Activated CD4-positive, alpha-beta T cell treated with anti-CD3 and anti-CD28 coated beads, Interleukin-10, Interleukin-2, amounts not matched to agents 100 ng/mL and 50 ng/mL, durations not matched to agents 16 hours and 8 hours (primary cell): ENCODE measurements around the gene NDST1.

ENCODE experiments used
- DNase-seq: peaks from one replicate; pipeline ENCODE4 v3.0.0-alpha.2; 2020

The NDST1 gene

DNA sequence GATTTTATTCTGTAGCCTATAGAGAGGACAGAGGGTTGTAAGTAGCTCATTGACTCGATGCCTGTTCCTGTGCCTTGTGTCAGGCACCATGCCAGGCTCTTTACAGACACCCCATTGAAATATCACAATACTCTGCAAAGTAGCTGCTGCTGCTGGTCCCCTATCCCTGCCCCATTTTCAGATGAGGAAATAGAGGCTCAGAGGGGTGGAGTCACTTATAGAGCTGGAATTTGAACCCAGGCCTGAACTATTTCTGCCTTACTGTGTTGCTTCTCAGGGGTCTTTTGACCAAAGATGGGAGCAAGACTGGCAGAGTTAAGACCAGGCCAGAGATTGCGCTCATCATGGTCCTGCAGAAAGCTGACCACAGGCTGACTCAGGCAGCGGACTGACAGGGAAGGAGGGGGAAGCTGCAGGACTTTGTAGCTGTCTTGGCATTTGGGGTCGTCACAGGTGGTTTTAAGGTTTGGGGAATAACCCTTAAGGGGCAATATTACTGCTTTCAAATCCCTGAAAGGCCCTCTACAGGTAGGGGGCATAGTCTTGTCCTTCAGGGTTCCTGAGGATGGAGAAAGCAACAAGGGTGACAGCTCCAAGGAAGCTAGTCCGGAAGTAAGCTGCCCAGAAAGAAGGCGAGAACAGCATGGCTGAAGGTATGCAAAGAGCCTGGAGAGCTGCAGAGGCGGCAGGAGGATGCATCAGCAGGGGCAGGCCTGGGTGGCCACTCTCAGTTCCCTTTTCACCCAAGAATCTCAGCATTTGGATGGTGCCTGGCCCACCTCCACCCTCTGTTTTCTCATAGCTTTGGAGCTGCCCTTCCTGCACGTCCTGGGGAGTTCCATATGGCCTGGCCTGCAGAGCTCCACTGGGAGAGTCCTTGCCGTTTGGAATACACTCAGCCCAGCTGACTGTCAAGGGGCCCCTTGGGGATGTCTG, 18.3 kb upstream of the NDST1 start:
- DNase-seq = no peak

DNA sequence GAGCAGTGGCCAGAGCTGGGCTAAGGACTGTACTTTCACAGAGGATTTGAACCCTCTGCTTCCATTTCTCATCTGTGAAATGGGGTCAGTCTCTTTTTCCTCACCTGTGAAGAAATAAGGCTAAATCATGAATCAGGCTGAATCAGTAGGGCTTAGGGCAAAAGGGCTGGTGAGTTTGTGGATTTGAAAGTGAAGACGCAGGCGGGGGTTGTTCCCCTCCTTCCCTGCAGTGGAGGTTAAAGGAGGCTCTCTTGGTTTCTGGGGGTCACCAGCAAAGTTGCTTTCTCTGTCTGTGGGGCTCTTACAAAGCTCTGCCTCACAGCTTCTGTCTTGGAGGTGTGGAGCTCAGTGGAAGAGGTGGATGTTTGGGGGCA, 17.6 kb upstream of the NDST1 start:
- no peak for DNase-seq

DNA sequence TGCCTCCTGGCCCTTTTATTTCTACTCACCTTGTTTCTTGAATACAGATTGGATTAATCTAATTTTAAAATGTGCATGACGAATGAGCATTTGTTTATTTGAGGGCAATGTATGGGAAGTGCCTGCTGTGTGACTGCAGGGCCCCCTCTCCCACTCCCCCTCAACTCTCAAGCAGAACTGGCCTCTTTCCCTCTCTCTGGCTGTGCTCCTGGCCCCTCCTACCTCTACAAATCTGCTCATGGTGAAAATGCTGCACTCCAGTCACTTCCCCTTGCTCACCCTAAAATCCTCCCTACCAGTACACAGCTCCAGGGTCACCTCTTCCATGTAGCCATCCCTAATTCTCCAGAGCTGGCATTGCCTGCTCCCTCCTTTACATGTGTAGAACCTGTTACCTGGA, 17.2 kb upstream of the NDST1 start:
- DNase-seq = no peak

DNA sequence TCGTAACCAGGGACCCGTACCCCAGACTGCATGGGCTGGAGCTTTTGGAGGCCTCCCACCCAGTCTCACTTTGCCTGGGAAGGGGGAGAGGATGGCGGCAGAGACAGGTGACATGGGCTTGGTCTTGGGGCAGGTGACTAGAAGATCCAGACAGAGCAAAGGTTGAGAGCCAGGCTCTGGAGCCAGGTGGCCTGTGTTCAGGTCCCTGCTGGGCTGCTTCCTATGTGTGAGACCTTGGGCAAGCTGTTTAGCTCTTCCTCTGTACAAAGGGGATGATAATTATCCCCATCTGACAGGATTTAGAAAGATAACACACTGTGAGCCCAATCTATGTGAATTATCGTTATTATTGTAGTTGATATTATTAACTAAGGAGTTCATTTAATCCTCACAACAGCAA, 16.1 kb upstream of the NDST1 start:
- DNase-seq = no peak

DNA sequence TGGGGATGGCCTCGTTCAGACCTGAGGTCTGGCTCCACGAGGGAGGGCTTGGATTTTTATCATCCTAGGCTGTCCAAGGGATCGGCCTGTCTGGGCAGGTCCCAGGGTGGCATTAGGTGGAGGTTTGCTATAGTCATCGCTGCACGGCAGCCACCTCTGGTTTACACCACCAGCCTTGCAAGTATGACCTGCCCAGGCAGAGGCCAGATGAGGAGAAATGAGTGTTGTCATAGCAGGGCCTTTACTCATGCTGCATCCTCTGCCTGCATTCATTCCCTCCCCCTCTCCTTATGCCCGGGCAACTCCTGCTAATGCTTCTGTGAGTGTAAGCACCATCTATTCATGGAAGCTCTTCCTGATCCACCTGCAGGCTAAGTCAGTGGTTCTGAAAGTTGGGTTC, 15.3 kb upstream of the NDST1 start:
- DNase-seq = no peak

DNA sequence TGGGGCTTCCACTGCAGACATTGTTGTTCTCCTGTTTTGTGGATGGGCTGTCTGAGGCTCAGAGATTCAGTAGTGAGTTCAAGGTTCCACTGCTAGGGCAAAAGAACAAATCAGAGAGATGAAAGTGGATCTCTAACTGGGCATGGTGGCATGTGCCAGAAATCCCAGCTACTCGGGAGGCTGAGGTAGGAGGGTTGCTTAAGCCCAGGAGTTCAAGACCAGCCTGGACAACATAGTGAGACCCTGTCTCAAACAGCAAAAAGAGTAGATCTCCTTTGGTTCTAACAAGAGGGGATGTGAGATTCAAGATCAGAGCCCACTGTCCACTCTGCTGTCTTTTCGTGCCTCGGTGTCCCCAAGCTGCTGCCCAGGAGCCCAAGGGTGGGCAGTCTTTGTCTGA, 11.8 kb upstream of the NDST1 start:
- DNase-seq = no peak

DNA sequence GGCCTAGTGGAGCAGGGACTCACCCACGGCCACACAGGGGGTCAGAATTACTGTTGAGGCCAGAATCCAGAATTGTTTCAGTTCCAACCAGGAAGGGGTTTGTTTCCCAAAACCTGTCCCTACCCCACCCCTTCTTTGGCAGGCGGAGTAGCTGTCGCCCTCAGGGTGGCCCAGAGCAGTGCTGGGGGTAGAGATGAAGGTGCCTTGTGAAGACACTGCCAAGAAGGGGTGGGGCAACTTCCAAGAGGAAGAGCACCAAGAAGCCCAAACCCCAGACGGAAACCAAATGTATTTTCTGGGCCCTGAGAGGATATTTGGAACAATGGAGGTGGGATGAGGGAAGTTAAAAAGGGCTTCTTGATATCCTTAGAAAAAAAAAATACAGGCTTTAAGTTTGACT, 11.4 kb upstream of the NDST1 start:
- DNase-seq = no peak

DNA sequence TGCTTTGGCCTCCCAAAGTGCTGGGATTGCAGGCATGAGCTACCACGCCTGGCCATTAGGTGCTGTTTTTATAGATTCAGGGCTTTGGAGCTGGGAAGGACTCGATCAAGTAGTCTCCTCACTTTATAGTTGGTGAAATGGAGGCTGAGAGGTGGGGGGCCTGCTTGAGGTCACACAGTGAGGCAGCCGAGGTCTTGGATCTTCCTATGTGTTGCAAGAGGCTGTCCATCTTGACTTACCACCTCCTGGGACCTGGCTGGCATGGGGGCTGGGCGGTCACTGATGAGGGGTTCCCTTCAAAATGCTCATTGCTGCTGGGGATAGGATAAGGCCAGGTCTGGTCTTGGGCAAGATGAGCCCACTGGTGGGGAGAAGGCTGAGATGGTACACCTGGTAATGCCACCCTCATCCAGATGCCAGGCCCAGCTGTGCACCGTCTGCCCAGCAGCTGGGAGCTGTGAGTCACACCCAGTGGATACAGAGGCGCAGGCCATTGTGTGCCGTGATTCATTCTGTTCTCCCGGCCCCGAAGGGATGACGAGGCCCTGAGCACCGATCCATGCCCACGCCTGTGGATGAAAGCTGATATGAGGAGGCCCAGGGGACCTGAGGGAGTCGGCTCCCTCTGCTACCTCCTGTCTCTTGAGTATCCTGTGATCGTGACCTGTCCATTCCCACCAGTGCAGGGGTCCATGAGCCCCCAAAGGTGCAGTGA, 10.5 kb upstream of the NDST1 start:
- no peak for DNase-seq

DNA sequence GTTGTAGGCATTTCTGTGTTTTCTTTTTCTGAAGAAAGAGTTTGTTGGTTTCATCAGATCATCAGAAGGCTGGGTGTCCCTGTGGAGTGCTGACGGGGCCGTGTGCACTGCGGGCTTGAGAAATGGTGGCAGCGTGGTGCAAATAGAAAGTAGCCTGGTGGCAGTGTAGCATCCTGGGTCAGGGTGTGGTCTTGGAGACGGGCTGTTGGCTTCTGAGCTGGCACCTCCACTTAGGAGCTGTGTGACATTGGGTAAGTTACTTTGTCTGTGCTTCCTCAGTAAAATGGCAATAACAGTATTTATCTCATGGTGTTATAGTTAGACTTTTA, 10.0 kb upstream of the NDST1 start:
- DNase-seq = no peak

DNA sequence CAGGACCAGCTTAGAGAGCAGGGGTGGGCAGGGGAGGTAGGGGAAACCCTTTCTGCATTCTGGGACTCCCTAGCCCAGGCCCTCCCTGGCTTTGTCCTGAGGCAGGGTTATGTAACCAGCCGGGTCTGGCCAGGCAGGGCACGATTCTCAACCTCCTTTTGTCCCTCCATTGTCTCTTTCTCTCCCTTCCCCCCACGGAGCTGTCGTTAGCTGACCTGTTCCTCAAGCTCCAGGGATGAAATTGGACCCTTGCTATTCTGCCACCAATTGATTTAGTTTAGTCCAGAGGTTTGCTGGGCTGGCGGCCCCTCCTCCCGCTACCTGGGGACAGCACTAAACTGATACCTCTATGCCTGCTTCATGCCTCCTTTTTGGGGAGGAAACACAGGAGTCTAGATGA, 9.4 kb upstream of the NDST1 start:
- no peak for DNase-seq

DNA sequence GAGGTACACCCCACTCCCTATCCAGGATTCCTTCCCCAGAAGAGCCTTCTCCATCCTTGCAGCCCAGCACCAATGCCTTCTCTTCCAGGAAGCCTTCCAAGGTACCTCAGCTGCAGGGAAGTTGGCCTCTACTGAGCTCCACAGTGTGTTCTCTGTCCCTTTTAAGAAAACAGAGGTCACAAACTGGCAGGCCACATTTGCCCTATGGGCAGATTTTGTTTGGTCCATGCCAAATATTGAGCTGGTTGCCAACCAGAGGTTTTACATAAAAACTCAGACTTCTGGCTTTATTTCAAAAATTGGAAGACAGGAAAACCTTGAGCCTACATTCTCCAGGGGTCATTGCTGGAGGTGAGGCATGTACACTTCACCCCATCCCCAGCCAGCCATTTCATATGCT, 9.0 kb upstream of the NDST1 start:
- DNase-seq = no peak

DNA sequence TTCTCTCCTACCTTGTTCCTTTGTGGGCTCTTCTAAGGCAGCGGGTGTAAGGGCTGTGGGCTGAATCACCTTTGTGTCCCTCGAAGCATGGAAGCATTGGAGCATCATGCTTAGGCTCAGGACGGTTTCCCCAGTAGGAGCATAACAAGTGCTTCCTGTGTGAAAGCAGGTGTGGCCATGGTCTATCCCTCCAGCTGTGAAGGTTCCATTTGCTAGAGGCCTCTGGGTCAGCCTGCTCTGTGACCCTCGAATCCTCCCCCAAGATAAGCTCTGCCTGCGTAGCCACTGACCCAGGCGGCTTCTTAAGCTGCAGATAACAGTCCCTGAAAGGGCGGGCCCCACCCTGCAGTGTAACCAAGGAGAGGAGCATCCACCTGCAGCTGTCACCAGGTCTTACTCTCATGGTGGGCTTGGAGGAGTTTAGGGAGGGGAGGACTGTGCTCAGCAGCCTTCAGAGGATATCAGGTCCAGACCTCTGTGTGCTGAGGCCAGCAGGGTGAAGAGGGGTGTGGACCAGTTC, 8.4 kb upstream of the NDST1 start:
- no peak for DNase-seq

DNA sequence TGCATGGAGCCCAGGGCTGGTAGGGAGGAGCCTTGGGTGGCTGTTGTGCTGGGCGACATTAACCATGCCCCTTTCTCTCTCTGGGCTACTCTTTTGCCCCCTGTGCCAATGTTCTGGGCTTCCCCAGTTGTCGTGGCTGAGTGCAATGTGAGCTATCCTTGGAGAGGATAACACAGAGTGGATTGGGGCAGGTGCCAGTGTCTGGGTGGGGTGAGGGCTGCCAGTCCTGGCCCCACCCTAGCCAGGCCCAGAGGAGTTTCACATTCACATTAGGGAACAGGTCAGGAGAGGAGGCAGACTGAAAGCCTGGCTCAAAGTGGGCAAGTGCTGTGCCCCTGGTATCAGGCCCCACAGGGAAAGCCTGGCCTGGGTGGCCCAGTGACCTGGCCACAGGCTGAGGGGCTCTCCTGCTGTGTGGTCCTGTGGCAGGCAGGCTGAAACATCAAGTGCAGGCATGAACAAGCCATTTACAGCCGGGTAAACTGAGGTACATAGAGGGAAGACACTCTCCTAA, 7.5 kb upstream of the NDST1 start:
- no peak for DNase-seq

DNA sequence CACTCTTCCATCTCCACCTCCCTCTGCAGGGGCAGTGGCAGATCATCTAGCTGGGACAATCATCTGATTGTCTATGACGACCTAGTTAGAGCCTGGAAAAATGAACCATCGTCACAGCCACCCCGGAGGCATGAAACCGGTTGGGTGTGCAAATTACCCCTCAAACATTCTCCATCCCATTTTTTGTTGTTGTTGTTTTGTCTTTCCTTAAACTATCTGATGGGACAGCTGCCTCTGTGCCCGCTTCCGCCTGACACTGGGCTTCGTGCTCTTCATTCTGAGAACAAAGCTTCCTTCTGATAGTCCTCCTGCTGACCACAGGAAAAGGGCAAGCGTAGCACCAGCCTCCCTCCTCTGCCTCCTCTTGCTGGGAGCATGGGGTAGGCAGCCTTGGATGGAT, 7.0 kb upstream of the NDST1 start:
- DNase-seq = no peak

DNA sequence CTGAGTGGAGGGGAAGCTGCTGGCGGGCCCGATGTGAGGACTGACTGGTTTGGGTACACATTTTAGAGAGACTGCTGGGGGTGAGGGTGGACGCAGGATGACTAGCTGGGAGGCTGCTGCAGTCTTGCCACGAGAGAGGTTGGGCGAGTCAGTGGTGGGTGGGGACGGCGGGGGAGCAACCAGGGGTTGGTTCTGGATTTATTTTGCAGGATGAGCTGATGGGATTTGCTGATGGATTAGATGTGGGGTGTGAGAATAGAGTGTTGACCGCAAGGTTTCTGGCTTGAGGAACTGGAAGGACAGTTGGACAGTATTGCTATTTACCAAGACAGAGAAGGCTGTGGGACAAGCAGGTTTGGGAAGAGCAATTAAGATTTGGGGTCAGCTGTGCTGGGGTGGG, 5.8 kb upstream of the NDST1 start:
- no peak for DNase-seq

DNA sequence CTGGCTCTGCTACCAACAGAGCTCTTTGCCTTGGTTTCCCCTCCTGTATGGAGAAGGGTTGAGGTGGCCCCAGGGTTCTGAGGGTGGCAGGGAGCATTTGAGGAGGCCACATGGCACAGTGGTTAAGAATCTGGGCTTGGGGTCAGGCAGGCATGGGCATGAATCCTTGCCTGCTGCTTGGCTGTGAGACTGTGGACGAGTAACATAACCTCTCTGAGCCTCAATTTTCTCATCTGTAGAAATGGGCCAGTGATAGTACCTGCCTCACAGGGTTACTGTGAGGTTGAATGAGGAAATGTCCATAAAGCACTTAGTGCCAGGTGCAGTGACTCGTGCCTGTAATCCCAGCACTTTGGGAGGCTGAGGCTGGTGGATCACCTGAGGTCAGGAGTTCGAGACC, 5.1 kb upstream of the NDST1 start:
- DNase-seq = no peak

DNA sequence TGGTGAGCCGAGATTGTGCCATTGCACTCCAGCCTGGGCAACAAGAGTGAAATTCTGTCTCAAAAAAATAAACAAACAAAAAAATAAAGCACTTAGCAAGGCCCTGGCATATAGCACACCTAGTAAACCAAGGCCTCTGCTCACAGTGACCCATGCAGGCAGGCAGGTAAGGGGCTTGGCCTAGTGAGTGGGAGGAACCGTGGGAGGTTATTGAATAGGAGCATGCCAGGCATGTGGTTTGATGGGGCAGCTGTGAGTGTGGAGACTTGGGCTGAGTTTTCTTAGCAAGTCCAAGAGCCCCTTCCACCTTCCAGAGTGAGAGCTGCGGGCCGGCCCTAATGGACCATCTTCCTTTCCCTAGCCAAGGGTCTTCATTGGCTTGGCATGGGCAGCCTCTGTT, 4.5 kb upstream of the NDST1 start:
- no peak for DNase-seq

DNA sequence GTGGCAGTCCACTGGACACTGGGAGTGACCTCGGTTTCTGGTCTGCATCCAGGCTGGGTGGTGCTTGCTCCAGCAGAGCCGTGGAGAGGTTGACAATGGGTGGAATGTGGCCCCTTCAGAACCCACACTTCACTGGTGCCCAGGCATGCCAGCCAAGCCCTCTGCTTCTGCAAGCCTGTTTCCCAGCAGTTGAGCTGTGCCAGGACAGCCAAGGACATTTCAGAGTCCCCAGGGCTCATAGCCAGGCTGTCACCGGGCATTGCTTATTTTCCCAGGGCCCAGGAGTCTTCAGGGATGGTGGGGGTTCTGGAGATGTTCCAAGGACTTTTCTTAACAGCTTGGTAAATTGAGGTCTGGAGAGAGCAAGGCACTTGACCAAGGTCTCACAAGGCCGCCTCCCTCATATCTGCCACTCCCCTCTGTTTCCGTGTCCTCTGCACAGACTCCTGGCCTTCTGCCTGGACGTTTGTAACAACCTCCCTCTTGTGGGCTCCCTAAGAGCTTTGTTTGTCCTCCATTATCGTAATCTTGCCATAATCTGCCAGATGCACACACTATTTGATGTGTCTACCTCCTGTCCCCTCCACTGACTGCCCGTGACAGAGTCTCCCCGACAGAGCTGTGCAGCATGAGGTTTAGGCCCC, 3.8 kb upstream of the NDST1 start:
- DNase-seq = no peak

DNA sequence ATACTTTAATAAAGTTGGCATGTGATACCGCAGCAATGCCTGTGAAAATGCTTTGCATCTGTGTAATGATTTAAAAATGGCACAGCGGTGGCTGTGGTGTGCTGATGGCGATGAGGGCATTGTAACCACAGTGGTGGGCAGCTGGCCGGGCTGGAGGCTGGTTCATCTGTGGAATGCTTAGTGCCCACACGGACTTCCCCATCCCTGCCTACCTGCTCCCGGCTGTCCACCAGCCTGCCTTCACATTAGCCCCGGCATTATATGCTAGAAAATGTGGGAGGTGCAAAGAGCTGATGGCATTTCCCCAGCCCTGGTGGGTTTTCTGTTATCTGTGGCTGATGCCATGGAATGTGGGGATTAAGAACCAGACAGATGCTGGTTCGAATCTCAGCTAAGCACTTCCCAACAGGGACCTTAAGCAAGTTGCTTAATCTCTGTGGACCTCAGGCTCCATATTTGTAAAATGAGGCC, 2.9 kb upstream of the NDST1 start:
- no peak for DNase-seq

DNA sequence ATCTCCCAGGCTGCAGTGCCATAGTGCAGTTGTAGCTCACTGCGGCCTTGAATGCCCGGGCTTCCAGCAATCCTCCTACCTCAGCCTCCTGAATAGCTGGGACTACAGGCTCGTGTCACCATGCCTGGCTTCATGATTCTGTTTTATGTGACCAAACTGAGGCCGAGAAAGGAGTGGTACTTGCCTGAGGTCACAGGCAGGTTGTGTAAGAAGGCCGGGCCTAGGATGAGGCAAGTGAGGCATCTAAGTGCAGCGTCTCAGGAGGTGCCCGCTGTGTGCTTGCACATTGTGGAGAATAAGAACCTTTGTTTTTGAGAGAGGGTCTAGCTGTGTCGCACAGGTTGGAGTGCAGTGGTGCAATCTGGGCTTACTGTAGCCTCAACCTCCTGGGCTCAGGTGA, 2.1 kb upstream of the NDST1 start:
- no peak for DNase-seq

DNA sequence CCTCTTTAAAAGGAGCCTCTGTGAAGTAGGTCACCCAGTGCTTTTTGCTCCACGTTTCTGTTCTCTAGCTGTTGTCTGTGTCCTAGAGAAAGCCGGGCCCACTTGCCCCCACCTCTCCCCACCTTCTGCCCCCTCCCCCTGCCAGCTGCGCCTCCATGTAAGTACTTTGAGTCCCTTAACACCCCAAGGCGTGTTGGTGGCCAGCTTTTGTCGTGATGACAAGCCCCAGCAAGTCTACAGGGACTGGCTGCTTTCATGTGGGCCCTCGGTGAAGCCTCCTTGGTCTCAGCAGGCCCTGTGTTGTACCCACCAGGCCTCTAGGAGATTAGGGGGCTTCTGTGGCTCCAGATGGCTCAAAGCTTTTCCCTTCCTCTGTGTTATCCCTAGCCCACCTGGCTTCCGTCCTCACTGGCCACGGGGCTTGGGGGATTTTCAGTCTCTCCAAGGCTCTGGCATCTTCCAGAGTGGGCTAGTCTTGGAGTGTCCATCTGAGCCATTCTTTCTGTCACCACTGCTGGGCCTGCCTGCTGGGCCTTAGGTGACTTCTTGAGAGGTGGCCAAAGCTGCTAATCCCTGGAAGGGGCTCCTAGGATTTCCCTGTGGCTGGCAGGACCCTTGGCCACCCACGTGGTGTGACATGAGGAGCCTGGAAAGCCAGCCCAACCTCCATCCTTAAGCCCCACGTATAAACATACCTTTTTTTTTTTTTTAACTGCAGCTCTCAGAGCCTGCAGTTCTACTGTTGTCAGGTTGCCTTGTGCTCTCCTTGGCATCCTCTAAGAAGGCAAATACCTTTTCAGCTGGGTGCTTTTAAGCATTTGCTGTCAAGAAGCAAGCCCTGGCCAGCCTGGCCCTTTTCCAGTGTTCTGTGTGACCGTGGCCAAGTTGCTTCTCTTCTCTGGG, 1.1 kb upstream of the NDST1 start:
- DNase-seq = no peak

DNA sequence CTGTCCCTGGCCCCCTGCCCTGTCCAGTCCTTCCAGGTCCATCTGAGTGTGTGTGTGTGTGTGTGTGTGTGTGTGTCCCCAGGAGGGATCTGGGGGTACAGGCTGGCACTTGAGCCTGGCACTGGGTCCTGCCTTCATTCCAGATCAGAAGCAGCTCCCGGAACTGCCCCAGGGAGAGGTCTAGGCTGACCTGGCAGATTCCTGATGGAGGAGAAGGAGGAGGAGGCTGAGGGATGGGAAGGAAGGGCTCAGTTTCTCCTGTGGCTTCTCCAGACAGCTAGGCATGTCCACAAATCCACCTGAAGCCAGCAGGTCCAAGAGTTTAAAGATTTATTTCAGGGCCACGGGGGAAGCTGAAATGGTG, 328 bp downstream of the NDST1 start:
- no peak for DNase-seq

DNA sequence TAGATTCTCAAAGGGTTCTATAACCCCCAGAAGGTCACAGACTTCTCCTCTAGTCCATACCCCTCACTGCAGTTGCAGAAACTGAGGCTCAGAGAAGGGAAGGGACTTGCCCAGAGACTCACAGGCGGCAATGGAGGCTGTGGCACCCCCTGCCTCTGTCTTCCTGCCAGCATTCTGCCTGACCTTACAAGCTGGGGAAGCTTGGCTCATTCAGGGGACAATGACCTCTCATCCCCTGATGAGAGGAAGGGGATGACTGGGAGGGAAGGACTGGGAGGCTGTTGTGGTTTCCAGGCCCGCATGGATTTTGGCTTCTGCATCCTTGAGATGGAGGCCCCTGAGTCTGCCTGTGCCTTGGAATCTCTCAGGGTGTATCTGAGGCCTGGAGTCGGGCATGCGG, 897 bp downstream of the NDST1 start:
- DNase-seq = no peak
